HFFc6 (cell line): Measurements from ENCODE around the gene FHL5. TPM values are rescaled to one million over a fixed set of nuclear protein-coding genes. Genes with fewer than 3 reads are reported as not detected.
A peak's percentile ranks its signal among the peaks of the same experiment; 100 is the strongest.

Experiments used
- DNase-seq: peaks from one replicate; pipeline ENCODE4 v3.0.0-alpha.2; 2018
- H3K27ac Mint-ChIP-seq: 2 replicates; pipeline ENCODE4 v1.8.0; 2020; ENCODE audit warnings: mild to moderate bottlenecking, mixed read lengths
- H3K27me3 Mint-ChIP-seq: 2 replicates; pipeline ENCODE4 v1.8.0; 2021; ENCODE audit warnings: mild to moderate bottlenecking, moderate library complexity, mixed read lengths; ENCODE audit not compliant: insufficient read depth
- H3K36me3 Mint-ChIP-seq: 2 replicates; pipeline ENCODE4 v1.8.0; 2021; ENCODE audit warnings: low read depth, mixed read lengths
- H3K4me1 Mint-ChIP-seq: 2 replicates; pipeline ENCODE4 v1.8.0; 2020; ENCODE audit warnings: low read depth, mixed read lengths
- H3K4me3 Mint-ChIP-seq: 2 replicates; pipeline ENCODE4 v1.8.0; 2020; ENCODE audit warnings: mild to moderate bottlenecking, moderate library complexity, mixed read lengths
- H3K9me3 Mint-ChIP-seq: 2 replicates; pipeline ENCODE4 v1.8.0; 2020; ENCODE audit warnings: mild to moderate bottlenecking, mixed read lengths
- CTCF ChIP-seq: fragments of 200-600 bp; sonication (generic); IDR thresholded peaks from 2 replicates; pipeline ENCODE4 v1.5.0; 2021; ENCODE audit warnings: antibody characterized with exemption, mild to moderate bottlenecking
- total RNA-seq, 6 experiments: library from RNA; stranded (reverse); fragmentation: NEBNext Ultra II Directional; extraction: Animal tissue kit (Norgen Biotek cat#: 25700); gene quantifications; 2 replicates in 1 of 6; 3 replicates in 5 of 6; pipeline ENCODE4 v1.2.3, GENCODE V29; 2021

Gene FHL5
- total RNA-seq, 6 experiments from 2014 or later = not detected

- Mint-ChIP-seq H3K27ac (no peak overlapping the region), H3K36me3 (peaks cover 37% of the 10 kb centered on the region), H3K4me3 (no peak overlapping the region), H3K27me3 (no peaks in the 10 kb centered on the region), H3K4me1 (peaks cover 7% of the 10 kb centered on the region), H3K9me3 (no peaks in the 10 kb centered on the region)
- no peak for DNase-seq
- TF ChIP-seq CTCF = no peak
Measured at GRCh38 chr6:96528193-96528592, 34.7 kb upstream of the FHL5 start.

GRCh38 chr6:96532399-96532798 is 30.5 kb upstream of the FHL5 start:
- no peaks in the 10 kb centered on the region for H3K27me3 Mint-ChIP-seq
- no peak overlapping the region for H3K27ac Mint-ChIP-seq
- DNase-seq = no peak
- no peak overlapping the region for H3K4me3 Mint-ChIP-seq
- H3K9me3 Mint-ChIP-seq = no peaks in the 10 kb centered on the region
- H3K36me3 Mint-ChIP-seq = peaks cover 35% of the 10 kb centered on the region
- no peak for TF ChIP-seq CTCF
- H3K4me1 Mint-ChIP-seq = 0 out of 2 replicates have a peak, but pooled peaks cover 5% of the 10 kb centered on the region

GRCh38 chr6:96537726-96538125 is 25.2 kb upstream of the FHL5 start:
- no peak overlapping the region for H3K27ac Mint-ChIP-seq
- no peak for TF ChIP-seq CTCF
- peaks cover 8% of the 10 kb centered on the region; the same call in 1 of the 2 replicates for H3K36me3 Mint-ChIP-seq

GRCh38 chr6:96542702-96543101 is 20.2 kb upstream of the FHL5 start:
- peak; percentile 5 for DNase-seq

More at GRCh38 chr6:96537726-96538125, 25.2 kb upstream of the FHL5 start:
- H3K9me3 Mint-ChIP-seq = no peaks in the 10 kb centered on the region
- DNase-seq = no peak
- H3K27me3 Mint-ChIP-seq = no peaks in the 10 kb centered on the region
- 0 out of 2 replicates have a peak, but pooled peaks cover 5% of the 10 kb centered on the region for H3K4me1 Mint-ChIP-seq
- H3K4me3 Mint-ChIP-seq = no peak overlapping the region

GRCh38 chr6:96545882-96546281 is 17.0 kb upstream of the FHL5 start:
- Mint-ChIP-seq H3K27me3 (no peaks in the 10 kb centered on the region), H3K4me3 (no peak overlapping the region), H3K4me1 (no peaks in the 10 kb centered on the region), H3K9me3 (no peaks in the 10 kb centered on the region), H3K27ac (no peak overlapping the region), H3K36me3 (peaks cover 34% of the 10 kb centered on the region)
- no peak for DNase-seq
- no peak for TF ChIP-seq CTCF

More at GRCh38 chr6:96542702-96543101, 20.2 kb upstream of the FHL5 start:
- H3K27ac Mint-ChIP-seq = no peak overlapping the region
- H3K36me3 Mint-ChIP-seq = peaks cover 23% of the 10 kb centered on the region
- H3K4me1 Mint-ChIP-seq = no peaks in the 10 kb centered on the region
- peak; percentile 69 for TF ChIP-seq CTCF
- H3K27me3 Mint-ChIP-seq = no peaks in the 10 kb centered on the region
- H3K4me3 Mint-ChIP-seq = no peak overlapping the region
- H3K9me3 Mint-ChIP-seq = no peaks in the 10 kb centered on the region

- H3K27ac Mint-ChIP-seq = no peak overlapping the region
- TF ChIP-seq CTCF = no peak
- no peaks in the 10 kb centered on the region for H3K27me3 Mint-ChIP-seq
- no peak for DNase-seq
- no peaks in the 10 kb centered on the region for H3K9me3 Mint-ChIP-seq
- no peak overlapping the region for H3K4me3 Mint-ChIP-seq
- H3K36me3 Mint-ChIP-seq = peaks cover 38% of the 10 kb centered on the region
- no peaks in the 10 kb centered on the region for H3K4me1 Mint-ChIP-seq
Measured at GRCh38 chr6:96547654-96548053, 15.3 kb upstream of the FHL5 start.
